BJ (cell line): ENCODE results near the gene PRND. TPM values are rescaled to one million over a fixed set of nuclear protein-coding genes. Genes with fewer than 3 reads are reported as not detected.
"Not testable (repeated sequence)": the region's sequence is repeated elsewhere in the genome, so short reads cannot be mapped to it uniquely, and the experiment has no call there.

Experiments used
- CTCF ChIA-PET: fragments of 350-600 bp; formaldehyde crosslinking; extraction: SDS; loops from one replicate; lab custom pipeline; 2021; ENCODE audit warnings: antibody characterized with exemption, inconsistent platforms; lab: Yijun Ruan, JAX
- POLR2A ChIA-PET: fragments of 300-600 bp; sonication (Branson Sonifier 250); formaldehyde crosslinking; extraction: SDS; loops from one replicate; lab custom pipeline; 2021; ENCODE audit warnings: antibody characterized with exemption; lab: Charles Lee
- DNase-seq: peaks from one replicate; pipeline ENCODE4 v3.0.0-alpha.2; 2011; ENCODE audit warnings: low read depth
- H3K27me3 ChIP-seq: 2 replicates; pipeline ENCODE4 v1.6.0; 2011; ENCODE audit warnings: low read length; ENCODE audit not compliant: control insufficient read depth, insufficient read depth
- H3K36me3 ChIP-seq: 2 replicates; pipeline ENCODE4 v1.5.1; 2011; ENCODE audit warnings: low read length; ENCODE audit not compliant: control insufficient read depth, insufficient read depth
- H3K4me3 ChIP-seq: 2 replicates; pipeline ENCODE4 v1.5.1; 2011; ENCODE audit warnings: low read depth, mild to moderate bottlenecking, control low read depth, low read length
- polyA plus RNA-seq: library from polyadenylated mRNA; depleted of rRNA; stranded (reverse); fragments of >200 nt; gene quantifications from 2 replicates; pipeline ENCODE4 v1.2.3, GENCODE V29; 2011
- TF ChIP-seq, protein P1 (sequence below): IDR thresholded peaks from 2 replicates; pipeline ENCODE4 v1.5.1; 2011; ENCODE audit warnings: low read depth, mild to moderate bottlenecking, control low read depth, inconsistent platforms, low read length, moderate library complexity; ENCODE audit not compliant: insufficient read depth

PRND gene
- polyA plus RNA-seq, 1 experiment = not detected

DNA sequence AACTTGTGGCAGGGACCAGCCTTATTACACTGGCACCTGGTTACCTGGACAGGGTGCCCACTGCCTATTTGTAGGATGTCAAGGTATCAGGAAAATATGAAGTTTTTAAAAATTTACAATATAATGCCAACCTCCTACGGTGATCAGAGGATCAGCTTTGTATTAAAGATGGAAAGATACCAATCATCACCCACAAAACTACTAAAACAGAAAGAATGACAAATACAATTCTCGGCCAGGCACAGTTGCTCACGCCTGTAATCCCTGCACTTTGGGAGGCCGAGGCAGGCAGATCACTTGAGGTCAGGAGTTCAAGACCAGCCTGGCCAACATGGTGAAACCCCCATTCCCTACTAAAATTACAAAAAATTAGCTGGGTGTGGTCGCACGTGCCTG lies 18.4 kb upstream of the PRND start:
- TF ChIP-seq, protein P1, sequence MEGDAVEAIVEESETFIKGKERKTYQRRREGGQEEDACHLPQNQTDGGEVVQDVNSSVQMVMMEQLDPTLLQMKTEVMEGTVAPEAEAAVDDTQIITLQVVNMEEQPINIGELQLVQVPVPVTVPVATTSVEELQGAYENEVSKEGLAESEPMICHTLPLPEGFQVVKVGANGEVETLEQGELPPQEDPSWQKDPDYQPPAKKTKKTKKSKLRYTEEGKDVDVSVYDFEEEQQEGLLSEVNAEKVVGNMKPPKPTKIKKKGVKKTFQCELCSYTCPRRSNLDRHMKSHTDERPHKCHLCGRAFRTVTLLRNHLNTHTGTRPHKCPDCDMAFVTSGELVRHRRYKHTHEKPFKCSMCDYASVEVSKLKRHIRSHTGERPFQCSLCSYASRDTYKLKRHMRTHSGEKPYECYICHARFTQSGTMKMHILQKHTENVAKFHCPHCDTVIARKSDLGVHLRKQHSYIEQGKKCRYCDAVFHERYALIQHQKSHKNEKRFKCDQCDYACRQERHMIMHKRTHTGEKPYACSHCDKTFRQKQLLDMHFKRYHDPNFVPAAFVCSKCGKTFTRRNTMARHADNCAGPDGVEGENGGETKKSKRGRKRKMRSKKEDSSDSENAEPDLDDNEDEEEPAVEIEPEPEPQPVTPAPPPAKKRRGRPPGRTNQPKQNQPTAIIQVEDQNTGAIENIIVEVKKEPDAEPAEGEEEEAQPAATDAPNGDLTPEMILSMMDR = no peak
- Histone ChIP-seq H3K27me3 (no peaks in the 10 kb centered on the region), H3K4me3 (no peak overlapping the region), H3K36me3 (peaks cover 8% of the 10 kb centered on the region; the same call in 1 of the 2 replicates)
- CTCF ChIA-PET = no interaction called here
- POLR2A ChIA-PET = no interaction called here
- no peak for DNase-seq

- DNase-seq, H3K4me3 ChIP-seq, H3K27me3 ChIP-seq, H3K36me3 ChIP-seq, POLR2A ChIA-PET: not testable (repeated sequence)
- CTCF ChIA-PET = interaction anchor here (1.2 kb wide), 1 partner anchor 13 kb away, joined by 5 read pairs; no protein-coding TSS in a partner anchor
Observed at GRCh38 chr20:4706941-4707340, 14.8 kb upstream of the PRND start.

GRCh38 chr20:4708036-4708435 lies 13.7 kb upstream of the PRND start:
- TF ChIP-seq, protein P1 = no peak
- CTCF ChIA-PET = no interaction called here
- Histone ChIP-seq H3K36me3 (no peaks in the 10 kb centered on the region), H3K27me3 (no peaks in the 10 kb centered on the region; the same call in 1 of the 2 replicates), H3K4me3 (no peak overlapping the region)
- no peak for DNase-seq
- POLR2A ChIA-PET = no interaction called here

DNA sequence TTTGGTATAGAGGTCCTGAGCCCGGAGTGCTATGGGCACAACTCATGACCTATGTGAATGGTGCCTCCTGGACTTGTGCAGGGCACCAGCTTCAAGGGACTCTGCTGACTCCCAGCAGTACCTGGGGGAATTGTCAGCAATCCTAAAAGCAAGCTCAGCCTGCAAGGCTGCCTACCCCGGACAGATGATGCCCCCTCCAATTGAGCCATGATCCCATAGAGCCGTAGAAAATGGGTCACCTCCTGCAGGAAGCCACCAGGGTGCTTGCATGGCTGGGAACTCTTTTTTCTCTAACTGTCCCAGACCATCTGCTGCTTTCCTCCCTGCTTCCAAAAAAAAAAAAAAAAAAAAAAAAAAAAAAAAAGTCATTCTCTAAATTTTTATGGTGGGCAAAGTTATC lies 12.9 kb upstream of the PRND start:
- TF ChIP-seq, protein P1 = no peak
- no peaks in the 10 kb centered on the region for H3K36me3 ChIP-seq
- CTCF ChIA-PET = no interaction called here
- no peaks in the 10 kb centered on the region; the same call in none of the 2 replicates for H3K27me3 ChIP-seq
- POLR2A ChIA-PET = interaction anchor here (0.6 kb wide), 1 partner anchor 493 kb away, joined by 12 read pairs; no protein-coding TSS in a partner anchor
- DNase-seq = no peak
- no peak overlapping the region for H3K4me3 ChIP-seq

- Histone ChIP-seq H3K27me3 (peaks cover 2% of the 10 kb centered on the region), H3K4me3 (no peak overlapping the region), H3K36me3 (no peaks in the 10 kb centered on the region)
- ChIA-PET POLR2A (interaction anchor here (0.6 kb wide), 1 partner anchor 494 kb away, joined by 12 read pairs; no protein-coding TSS in a partner anchor), CTCF (no interaction called here)
- TF ChIP-seq, protein P1 = no peak
- DNase-seq = no peak
Observed at GRCh38 chr20:4709261-4710105, 12.2 kb upstream of the PRND start.
